Activated naive CD4-positive, alpha-beta T cell treated with anti-CD3 and anti-CD28 coated beads, Interleukin-2, amount 50 U/mL, for 24 hours (primary cell): Measurements from ENCODE around the gene PCDHGA1.

Source experiments
- H3K27ac Mint-ChIP-seq: one replicate; pipeline ENCODE4 v1.8.0; 2021; ENCODE audit warnings: mild to moderate bottlenecking, mixed read lengths
- H3K27me3 Mint-ChIP-seq: one replicate; pipeline ENCODE4 v1.8.0; 2021; ENCODE audit warnings: mixed read lengths
- H3K36me3 Mint-ChIP-seq: one replicate; pipeline ENCODE4 v1.8.0; 2021; ENCODE audit warnings: mixed read lengths
- H3K4me1 Mint-ChIP-seq: one replicate; pipeline ENCODE4 v1.8.0; 2021; ENCODE audit warnings: mixed read lengths
- H3K4me3 Mint-ChIP-seq: one replicate; pipeline ENCODE4 v1.8.0; 2021; ENCODE audit warnings: mild to moderate bottlenecking, mixed read lengths
- H3K9me3 Mint-ChIP-seq: one replicate; pipeline ENCODE4 v1.8.0; 2021; ENCODE audit warnings: mixed read lengths

The PCDHGA1 gene

DNA sequence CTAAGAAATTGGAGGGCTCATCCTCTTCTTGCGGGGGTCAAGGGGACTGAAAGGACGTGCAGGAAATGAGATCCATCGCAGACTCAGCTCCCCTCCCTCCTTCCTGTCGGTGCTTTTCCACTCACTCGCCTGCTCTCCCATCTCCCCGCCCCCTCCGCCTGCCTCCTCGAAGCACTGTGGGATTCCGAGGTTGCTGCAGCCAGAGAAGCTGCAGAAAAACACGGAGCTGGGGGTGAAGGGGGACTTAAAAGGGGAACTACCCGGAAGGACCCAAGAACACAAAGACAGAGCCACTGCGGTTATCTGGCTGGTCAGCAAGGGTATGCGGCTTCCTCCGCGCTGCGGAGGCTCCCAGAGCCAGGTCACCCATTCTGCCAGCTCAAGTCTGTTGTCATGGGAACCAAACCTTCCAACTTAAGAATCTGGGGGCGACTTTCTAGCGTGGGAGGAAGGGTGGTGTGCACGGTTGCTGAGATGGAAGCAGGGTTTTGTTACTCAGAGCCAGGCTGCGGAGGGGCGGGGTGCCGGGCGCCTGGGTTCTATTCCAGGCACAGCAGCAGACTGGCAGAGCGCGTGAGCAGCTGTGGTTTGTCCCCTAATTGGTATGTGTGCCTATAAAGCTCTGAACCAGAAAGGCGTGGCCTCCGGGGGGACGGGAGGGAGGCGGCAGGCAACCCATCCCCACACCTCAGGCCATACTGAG lies 183.5 kb downstream of the PCDHGA1 start:
- Mint-ChIP-seq H3K9me3 (no peaks in the 10 kb centered on the region), H3K36me3 (peaks cover 11% of the 10 kb centered on the region), H3K4me1 (peaks cover 42% of the 10 kb centered on the region), H3K27me3 (no peaks in the 10 kb centered on the region), H3K27ac (peak overlapping the region; percentile 84), H3K4me3 (peak overlapping the region; percentile 86)

DNA sequence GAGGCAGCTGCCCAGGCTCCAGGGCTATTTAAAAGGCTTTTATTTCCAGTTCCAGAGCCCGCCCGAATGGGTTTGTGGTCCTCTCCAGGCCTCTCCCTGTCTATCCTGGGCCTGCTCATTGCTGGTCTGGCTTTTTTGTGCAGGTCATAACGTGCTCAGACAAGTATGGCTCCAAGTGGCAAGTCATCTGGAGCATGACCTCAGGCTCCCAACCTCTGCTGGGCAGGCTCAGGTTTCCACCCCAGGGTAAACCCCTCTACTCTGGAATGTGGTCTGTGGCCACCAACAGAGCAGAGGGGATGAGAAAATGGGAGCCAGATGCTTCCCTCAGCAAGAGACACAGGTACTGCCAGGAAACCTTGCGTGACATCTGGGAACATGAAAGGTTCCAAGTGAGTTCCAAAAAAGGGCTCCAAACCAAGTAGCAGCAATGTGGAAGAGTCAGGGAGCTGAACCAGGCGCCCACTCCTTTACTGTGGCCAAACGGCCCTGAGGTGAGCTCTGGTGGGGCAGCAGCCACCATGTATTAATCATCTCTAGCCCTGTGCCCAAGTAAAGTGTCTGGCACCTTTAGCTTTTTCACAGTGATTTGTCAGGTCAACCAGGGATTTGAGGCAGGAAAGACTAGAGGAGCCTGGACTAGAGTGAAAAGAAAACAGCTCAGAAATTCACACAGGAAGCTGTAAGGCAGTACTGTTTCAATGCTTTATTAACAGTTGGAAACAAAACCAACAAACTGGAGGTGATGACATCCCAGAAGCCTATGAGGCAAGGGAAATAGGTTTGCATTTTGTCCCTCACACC lies 184.2 kb downstream of the PCDHGA1 start:
- no peak overlapping the region for H3K27ac Mint-ChIP-seq
- no peaks in the 10 kb centered on the region for H3K9me3 Mint-ChIP-seq
- H3K4me3 Mint-ChIP-seq, result peak overlapping the region; percentile 86
- H3K27me3 Mint-ChIP-seq, result no peaks in the 10 kb centered on the region
- H3K36me3 Mint-ChIP-seq, result peaks cover 11% of the 10 kb centered on the region
- peaks cover 37% of the 10 kb centered on the region for H3K4me1 Mint-ChIP-seq

DNA sequence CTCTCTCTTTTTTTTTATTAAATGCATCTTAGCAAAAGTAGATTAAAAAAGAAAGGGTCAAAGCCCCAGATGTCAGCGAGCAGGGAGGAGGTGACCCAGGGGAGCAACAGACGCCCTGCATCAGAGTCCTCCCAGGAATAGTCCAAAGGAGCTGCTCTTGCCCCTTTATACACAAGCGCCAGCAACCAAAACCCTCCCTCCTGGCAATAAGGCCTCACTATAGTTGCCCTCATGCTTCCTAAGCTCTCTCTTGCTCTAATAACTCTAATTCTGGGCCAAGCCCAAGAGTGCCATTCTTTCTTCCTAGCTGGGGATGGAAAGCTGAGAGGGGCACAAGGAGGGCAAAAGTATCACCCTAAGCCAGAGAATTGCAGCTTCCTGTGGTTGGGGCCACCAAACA lies 184.8 kb downstream of the PCDHGA1 start:
- no peaks in the 10 kb centered on the region for H3K9me3 Mint-ChIP-seq
- no peak overlapping the region for H3K4me3 Mint-ChIP-seq
- H3K27ac Mint-ChIP-seq, result no peak overlapping the region
- no peaks in the 10 kb centered on the region for H3K27me3 Mint-ChIP-seq
- H3K4me1 Mint-ChIP-seq, result peaks cover 39% of the 10 kb centered on the region
- H3K36me3 Mint-ChIP-seq, result peaks cover 16% of the 10 kb centered on the region

DNA sequence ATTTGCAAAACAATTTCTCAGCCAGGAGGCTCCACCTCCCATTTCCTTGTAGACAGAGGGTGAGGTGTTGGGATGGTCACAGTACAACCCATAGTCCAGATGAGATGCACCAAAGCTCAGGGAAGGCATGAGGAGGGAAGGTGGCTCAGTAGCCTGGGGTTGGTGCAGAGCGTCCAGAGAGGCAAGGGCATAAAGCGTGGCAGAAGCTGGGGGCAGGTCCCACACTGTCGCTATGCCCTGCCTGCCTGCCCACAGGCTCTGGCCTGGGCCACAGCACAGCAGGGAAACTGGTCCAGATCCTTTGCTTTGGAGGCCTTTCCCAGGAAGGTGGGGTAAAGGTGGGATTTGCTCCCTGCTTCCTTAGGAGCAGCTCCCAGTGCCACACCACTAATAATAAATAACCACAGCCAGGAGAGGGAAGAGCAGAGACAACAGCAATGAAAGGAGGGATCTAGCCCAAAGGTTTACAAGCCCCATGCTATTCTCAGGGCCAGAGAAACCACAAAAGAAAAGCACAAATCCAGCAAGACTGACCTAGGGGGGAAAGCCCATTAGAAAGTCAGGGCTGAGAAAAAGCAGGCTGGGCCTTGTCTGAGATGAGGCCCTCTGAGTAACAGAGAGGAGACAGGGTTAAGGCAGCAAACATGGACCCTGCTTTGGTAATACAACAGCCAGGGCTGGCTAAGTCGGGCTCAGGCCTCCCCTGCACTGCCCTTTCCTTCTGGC lies 185.8 kb downstream of the PCDHGA1 start:
- Mint-ChIP-seq H3K4me3 (no peak overlapping the region), H3K4me1 (peaks cover 49% of the 10 kb centered on the region), H3K36me3 (peaks cover 18% of the 10 kb centered on the region), H3K9me3 (no peaks in the 10 kb centered on the region), H3K27me3 (no peaks in the 10 kb centered on the region), H3K27ac (peak overlapping the region; percentile 82)

DNA sequence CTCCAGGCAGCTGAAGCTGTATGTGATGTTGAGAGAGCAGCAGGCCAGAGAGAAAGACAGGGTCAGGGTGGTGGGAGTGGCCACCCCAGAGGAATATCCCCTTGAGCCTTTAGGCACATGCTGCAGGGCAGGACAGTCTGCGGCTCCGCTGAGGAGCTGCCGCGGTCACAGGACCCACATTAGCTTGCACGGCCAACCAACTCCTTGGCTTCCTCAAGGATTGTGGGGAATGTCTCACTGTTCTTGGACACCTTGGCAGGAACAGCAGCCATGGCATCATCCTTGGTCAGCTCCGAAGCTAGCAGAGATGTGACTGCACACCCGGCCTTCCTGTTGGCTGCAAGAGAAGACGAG lies 186.3 kb downstream of the PCDHGA1 start:
- Mint-ChIP-seq H3K9me3 (no peaks in the 10 kb centered on the region), H3K36me3 (peaks cover 18% of the 10 kb centered on the region), H3K4me1 (peaks cover 53% of the 10 kb centered on the region), H3K27me3 (no peaks in the 10 kb centered on the region), H3K4me3 (no peak overlapping the region), H3K27ac (peak overlapping the region; percentile 82)

DNA sequence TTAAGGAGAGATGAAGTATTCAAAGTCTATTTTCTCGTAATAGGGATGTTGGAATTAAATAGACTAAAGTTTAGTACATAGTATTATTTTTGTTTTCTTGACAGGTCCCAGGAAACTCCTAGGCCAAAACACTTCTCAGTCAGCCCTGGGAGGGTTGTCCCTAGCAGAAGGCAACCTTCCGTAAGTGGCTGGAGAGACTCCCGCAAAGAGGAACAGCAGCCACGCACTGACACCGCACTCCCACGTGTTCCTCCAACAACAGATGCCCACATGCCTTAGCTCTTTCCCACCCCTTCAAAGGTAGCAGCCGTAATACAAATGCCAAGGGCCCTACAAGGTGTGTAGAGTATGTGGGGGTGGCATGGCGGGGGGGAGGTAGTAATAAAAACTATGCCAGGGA lies 187.0 kb downstream of the PCDHGA1 start:
- H3K4me3 Mint-ChIP-seq, result no peak overlapping the region
- peaks cover 56% of the 10 kb centered on the region for H3K4me1 Mint-ChIP-seq
- H3K27me3 Mint-ChIP-seq, result no peaks in the 10 kb centered on the region
- H3K36me3 Mint-ChIP-seq, result peaks cover 22% of the 10 kb centered on the region
- H3K9me3 Mint-ChIP-seq, result no peaks in the 10 kb centered on the region
- H3K27ac Mint-ChIP-seq, result no peak overlapping the region

DNA sequence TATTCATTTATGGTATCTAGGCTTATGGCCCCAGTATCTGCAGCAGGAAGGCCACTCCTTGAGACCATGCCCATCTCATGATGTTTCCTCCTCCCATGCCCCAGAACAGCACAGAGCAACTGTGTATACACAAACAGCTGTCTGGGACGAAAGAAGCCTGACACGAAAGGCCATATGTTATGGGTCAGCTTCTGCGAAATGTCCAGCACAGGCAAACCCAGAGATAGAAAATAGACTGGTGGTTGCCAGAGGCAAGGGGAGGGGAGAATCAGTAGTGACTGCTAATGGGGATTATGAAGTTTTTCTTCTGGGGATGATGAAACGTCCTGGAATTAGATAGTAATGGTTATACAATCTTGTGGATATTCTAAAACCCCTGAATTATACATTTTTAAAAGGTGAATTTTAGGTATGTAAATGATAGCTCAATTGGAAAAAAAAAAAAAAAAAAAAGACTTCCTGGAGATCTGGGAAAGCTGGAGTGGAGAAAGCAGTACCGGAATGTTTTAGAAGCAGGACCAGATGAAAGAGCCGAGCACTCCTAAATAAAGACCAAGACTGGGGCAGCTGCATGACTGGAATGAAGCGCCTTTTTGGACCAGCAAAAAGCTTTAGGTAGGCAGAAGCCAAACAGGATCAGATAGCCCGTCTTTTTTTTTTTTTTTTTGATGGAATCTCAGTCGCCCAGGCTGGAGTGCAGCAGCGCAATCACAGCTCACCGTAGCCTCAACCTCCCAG lies 187.7 kb downstream of the PCDHGA1 start:
- Mint-ChIP-seq H3K4me3 (no peak overlapping the region), H3K9me3 (no peaks in the 10 kb centered on the region), H3K27me3 (no peaks in the 10 kb centered on the region), H3K27ac (peak overlapping the region; percentile 76), H3K4me1 (peaks cover 57% of the 10 kb centered on the region), H3K36me3 (peaks cover 23% of the 10 kb centered on the region)

DNA sequence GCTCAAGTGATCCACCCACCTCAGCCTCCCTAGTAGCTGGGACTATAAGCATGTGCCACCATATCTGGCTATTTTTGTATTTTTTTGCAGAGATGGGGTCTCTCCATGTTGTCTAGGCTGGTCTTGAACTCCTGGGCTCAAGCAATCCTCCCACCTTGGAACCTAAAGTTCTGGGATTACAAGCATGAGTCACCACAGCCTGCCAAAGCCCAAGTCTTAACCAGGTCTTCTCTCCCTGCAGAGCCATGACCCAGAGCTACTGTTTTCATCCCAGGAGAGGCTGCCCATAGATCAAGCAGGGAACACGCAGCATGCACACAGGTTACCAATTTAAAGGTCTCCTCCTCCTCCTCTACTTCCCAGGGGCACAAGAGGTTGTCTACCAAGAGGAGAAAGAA lies 188.3 kb downstream of the PCDHGA1 start:
- peaks cover 23% of the 10 kb centered on the region for H3K36me3 Mint-ChIP-seq
- H3K27ac Mint-ChIP-seq, result no peak overlapping the region
- peaks cover 54% of the 10 kb centered on the region for H3K4me1 Mint-ChIP-seq
- no peaks in the 10 kb centered on the region for H3K9me3 Mint-ChIP-seq
- no peak overlapping the region for H3K4me3 Mint-ChIP-seq
- no peaks in the 10 kb centered on the region for H3K27me3 Mint-ChIP-seq

DNA sequence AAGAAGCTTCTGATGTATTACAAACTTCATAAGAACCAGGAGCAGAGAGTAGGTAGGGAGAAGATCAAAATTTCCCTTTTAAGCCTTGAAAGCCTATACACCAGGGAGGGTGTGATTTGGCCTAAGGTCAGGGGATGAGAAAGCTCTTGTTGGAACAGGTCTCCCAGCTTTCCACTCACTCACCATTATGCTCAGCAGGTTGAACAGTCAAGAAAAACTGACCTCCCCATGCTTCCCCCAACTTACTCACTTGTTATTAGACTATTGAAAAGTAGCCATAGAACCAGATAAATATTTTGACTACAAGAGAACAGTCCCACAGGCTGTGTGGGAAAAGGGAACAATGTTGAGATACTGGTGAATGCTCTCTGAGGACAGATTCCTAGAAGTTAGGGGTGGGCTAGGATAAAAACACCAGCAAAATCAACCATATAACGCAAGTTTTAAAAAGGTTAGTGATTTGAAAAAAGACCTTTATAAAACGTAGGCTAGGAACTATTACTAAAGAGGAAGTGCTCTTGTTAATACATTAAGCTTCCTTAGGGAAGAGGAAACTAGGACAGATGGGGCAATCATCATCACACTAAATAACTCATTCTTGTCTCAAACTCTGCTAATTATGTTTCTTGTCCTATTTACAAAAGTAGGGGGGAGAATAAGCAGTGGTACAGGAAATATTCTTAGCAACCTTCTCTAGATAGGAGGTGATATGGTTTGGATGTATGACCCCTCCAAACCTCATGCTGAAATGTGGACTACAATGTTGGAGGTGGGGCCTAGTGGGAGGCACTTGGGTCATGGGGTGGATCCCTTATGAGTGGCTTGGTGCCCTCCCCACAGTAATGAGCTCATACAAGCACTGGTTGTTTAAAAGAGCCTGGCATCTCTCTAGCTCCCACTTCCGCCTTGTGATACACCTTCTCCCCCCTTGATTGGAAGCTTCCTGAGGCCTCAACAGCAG lies 189.6 kb downstream of the PCDHGA1 start:
- H3K4me1 Mint-ChIP-seq, result peaks cover 49% of the 10 kb centered on the region
- peak overlapping the region; percentile 74 for H3K27ac Mint-ChIP-seq
- no peak overlapping the region for H3K4me3 Mint-ChIP-seq
- H3K36me3 Mint-ChIP-seq, result peaks cover 24% of the 10 kb centered on the region
- no peaks in the 10 kb centered on the region for H3K27me3 Mint-ChIP-seq
- H3K9me3 Mint-ChIP-seq, result no peaks in the 10 kb centered on the region

DNA sequence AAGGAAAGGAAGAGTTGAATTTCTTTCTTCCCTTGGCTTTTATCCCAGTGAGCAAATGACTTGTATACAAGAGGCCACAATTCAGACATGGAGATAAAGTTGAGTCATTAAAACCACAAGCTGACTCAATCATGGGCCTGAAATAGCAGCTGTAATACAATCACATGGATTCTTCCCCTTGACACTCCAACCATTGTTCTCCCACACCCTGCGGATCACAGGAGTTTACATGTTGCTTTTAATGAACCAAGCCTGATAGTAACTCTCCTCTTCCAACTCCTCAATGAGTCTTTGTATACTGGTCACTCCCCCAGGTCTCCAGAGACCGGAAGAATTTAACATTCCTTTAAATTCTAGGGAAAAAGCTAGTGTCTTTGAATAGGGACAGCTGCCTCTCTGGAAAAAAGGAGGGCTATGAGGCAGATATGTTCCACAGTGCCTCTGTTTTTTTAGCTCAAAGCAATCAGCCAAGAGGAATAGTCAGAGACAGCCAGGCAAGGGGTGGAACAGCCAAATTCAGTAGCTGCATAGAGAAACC lies 191.0 kb downstream of the PCDHGA1 start:
- no peaks in the 10 kb centered on the region for H3K9me3 Mint-ChIP-seq
- peak overlapping the region; percentile 74 for H3K27ac Mint-ChIP-seq
- peak overlapping the region; percentile 13 for H3K4me3 Mint-ChIP-seq
- peaks cover 43% of the 10 kb centered on the region for H3K4me1 Mint-ChIP-seq
- peaks cover 28% of the 10 kb centered on the region for H3K36me3 Mint-ChIP-seq
- H3K27me3 Mint-ChIP-seq, result no peaks in the 10 kb centered on the region

DNA sequence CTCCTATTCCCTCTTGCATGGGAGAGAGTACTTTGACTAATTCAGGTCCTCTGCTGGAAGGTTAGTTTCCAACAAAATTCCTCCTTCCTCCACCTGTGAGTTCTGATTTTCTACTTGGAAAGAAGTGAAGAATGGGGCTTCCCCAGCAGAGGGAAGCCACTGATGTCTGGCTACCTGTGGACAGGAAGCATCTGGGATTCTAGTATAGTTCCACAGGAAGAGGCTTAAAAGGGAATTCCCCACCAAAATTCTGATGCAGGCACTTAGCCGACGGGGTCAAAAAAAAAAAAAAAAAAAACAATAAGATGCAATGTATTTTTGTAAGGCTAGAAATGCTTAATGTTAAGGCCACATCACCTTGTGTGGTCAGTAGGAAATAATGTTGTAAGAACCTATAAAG lies 192.0 kb downstream of the PCDHGA1 start:
- no peak overlapping the region for H3K4me3 Mint-ChIP-seq
- no peaks in the 10 kb centered on the region for H3K9me3 Mint-ChIP-seq
- H3K36me3 Mint-ChIP-seq, result peaks cover 27% of the 10 kb centered on the region
- H3K27ac Mint-ChIP-seq, result peak overlapping the region; percentile 74
- H3K27me3 Mint-ChIP-seq, result no peaks in the 10 kb centered on the region
- H3K4me1 Mint-ChIP-seq, result peaks cover 46% of the 10 kb centered on the region

DNA sequence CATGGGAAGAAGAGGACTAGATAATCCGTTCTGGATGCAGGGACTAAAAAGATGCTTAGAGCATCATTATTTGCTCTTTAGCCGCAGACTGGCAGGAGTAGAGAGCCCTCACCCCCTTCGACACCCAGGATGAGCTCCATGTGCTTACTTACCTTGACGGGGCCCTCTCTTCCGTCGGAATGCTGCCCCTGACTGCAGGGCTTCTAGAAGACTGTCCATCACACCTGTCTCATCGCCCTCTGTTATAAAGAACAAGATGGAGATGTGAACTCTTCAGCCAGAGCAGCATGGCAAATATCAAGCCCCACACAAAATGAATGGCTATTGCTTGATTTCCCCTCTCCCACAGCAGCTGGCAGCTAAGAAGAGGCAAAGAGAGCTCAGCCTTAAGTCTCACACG lies 193.7 kb downstream of the PCDHGA1 start:
- Mint-ChIP-seq H3K27ac (no peak overlapping the region), H3K27me3 (no peaks in the 10 kb centered on the region), H3K4me1 (peaks cover 46% of the 10 kb centered on the region), H3K36me3 (peaks cover 30% of the 10 kb centered on the region), H3K9me3 (no peaks in the 10 kb centered on the region), H3K4me3 (no peak overlapping the region)

DNA sequence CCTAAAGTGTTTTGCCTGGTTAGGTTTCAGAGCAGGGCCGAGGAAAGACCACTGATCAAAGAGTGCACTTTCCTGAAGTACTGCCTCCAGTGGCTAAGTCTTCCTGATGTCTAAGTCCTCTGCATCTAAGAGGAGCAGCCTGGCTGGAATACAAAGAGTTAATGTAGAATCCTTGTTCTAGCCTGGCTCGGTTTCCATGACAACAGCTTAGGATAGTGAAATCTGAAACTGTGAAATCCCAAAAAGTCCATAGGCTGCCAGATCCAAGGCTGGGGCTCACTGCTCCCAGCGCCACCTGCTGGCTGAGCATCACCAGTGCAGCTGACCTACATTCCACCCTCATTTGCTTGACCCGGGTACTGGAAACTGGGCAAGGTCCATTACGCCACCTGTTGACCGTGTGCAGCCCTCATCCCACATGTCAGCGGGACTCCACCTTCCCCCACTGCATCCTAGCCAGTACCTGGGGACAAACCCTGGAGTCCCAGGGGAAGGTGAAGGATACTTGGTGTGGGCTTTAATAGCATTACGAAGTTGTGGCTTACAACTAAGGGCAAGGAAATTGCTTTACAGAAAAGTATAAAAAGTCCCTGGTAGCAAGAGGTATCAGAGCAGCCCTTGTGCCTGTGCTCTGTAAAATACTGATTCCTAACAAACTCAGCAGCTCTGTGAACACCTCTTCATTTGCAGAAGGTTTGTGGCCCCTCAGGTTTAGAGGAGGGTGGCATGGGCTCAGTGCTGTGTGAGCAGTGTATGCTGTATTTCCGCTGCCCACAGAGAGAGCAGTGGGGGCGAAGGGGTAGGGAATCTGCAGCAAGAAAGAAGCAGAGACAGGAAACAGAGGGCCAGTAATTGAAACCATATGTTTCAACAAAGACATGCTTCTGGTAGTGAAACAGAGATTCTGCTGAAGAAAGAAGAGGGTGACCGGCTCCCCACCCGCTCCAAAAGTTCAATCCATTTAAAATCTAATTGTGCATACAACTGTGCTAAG lies 194.6 kb downstream of the PCDHGA1 start:
- H3K9me3 Mint-ChIP-seq, result no peaks in the 10 kb centered on the region
- peaks cover 29% of the 10 kb centered on the region for H3K36me3 Mint-ChIP-seq
- no peak overlapping the region for H3K4me3 Mint-ChIP-seq
- H3K27me3 Mint-ChIP-seq, result no peaks in the 10 kb centered on the region
- H3K4me1 Mint-ChIP-seq, result peaks cover 46% of the 10 kb centered on the region
- H3K27ac Mint-ChIP-seq, result peak overlapping the region; percentile 21
